ENCODE results near the gene NPR2. TPM values are rescaled to one million over a fixed set of nuclear protein-coding genes. Genes with fewer than 3 reads are reported as not detected.

The NPR2 gene
- total and polyA plus RNA-seq, 2 of the 13 experiments (the other 11 are each of a cell fraction or from before 2014, with no cell fraction given), result 7.4 to 9.4 TPM

- TF ChIP-seq ZNF224 (CRISPR knock-in tag; IDR thresholded peaks at IDR 0.05) (0 out of 2 replicates have a peak, but pooled peaks have one; percentile 22), NFKB2 (CRISPR knock-in tag; IDR thresholded peaks at IDR 0.05; ENCODE audit: borderline replicate concordance) (0 out of 2 replicates have a peak, but pooled peaks have one; percentile 49), ZNF772 (CRISPR knock-in tag; IDR thresholded peaks at IDR 0.05) (peak; percentile 1; the same call in 1 of the 2 replicates), ZBTB34 (CRISPR knock-in tag; IDR thresholded peaks at IDR 0.05) (no peak), SUZ12 (IDR thresholded peaks at IDR 0.05; ENCODE audit: low read depth, low read length) (no peak), HMG20A (CRISPR knock-in tag; IDR thresholded peaks at IDR 0.05; ENCODE audit: borderline replicate concordance) (no peak), ZNF546 (CRISPR knock-in tag; conservative IDR thresholded peaks at IDR 0.05) (no peak), MTF2 (CRISPR knock-in tag; IDR thresholded peaks at IDR 0.05; ENCODE audit: borderline replicate concordance) (no peak), MED1 (CRISPR knock-in tag; IDR thresholded peaks at IDR 0.05) (peak; percentile 37; the same call in 1 of the 2 replicates), MAFF (IDR thresholded peaks at IDR 0.05; ENCODE audit: low read depth, low read length) (no peak), ZNF562 (CRISPR knock-in tag; IDR thresholded peaks at IDR 0.05; ENCODE audit: borderline replicate concordance) (no peak; the same call in 1 of the 2 replicates), ZNF543 (CRISPR knock-in tag; IDR thresholded peaks at IDR 0.05) (peak; percentile 68; the same call in 1 of the 2 replicates), ZNF3 (CRISPR knock-in tag; IDR thresholded peaks at IDR 0.05) (peak; percentile 5; the same call in 1 of the 2 replicates), ZNF232 (CRISPR knock-in tag; IDR thresholded peaks at IDR 0.05; ENCODE audit: borderline replicate concordance) (0 out of 2 replicates have a peak, but pooled peaks have one; percentile 24), SPEN (CRISPR knock-in tag; IDR thresholded peaks at IDR 0.05; ENCODE audit: low read depth) (peak; percentile 5; the same call in 1 of the 2 replicates), ZNF367 (CRISPR knock-in tag; IDR thresholded peaks at IDR 0.05; ENCODE audit: borderline replicate concordance) (no peak; the same call in 1 of the 2 replicates), ZNF10 (CRISPR knock-in tag; IDR thresholded peaks at IDR 0.05; ENCODE audit: borderline replicate concordance, low read depth) (no peak)
- TF ChIP-seq, protein P1, sequence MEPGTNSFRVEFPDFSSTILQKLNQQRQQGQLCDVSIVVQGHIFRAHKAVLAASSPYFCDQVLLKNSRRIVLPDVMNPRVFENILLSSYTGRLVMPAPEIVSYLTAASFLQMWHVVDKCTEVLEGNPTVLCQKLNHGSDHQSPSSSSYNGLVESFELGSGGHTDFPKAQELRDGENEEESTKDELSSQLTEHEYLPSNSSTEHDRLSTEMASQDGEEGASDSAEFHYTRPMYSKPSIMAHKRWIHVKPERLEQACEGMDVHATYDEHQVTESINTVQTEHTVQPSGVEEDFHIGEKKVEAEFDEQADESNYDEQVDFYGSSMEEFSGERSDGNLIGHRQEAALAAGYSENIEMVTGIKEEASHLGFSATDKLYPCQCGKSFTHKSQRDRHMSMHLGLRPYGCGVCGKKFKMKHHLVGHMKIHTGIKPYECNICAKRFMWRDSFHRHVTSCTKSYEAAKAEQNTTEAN (CRISPR knock-in tag; conservative IDR thresholded peaks at IDR 0.05), result 0 out of 2 replicates have a peak, but pooled peaks have one; percentile 64
Measured at GRCh38 chr9:35814841-35815543, 23.6 kb downstream of the NPR2 start, which contains the start of gene HINT2 (continued).
